ENCODE measurements around the gene VPS54.

Gene VPS54

GRCh38 chr2:63914311-63914710 lies 104.9 kb downstream of the VPS54 start:
- Histone ChIP-seq H3K9me3 (ENCODE audit: control insufficient read depth, low read length) (no peaks in the 10 kb centered on the region), H3K4me1 (ENCODE audit: control insufficient read depth, insufficient read depth, low read length) (no peaks in the 10 kb centered on the region), H3K27me3 (ENCODE audit: control insufficient read depth, insufficient read depth, low read length, poor library complexity, severe bottlenecking) (no peaks in the 10 kb centered on the region), H3K27ac (ENCODE audit: insufficient read depth, low read depth, low read length, poor library complexity, severe bottlenecking) (no peak overlapping the region), H3K4me3 (ENCODE audit: insufficient read depth, low read depth, low read length) (no peak overlapping the region), H3K36me3 (ENCODE audit: control insufficient read depth, insufficient read depth, low read length) (peaks cover 11% of the 10 kb centered on the region)
- 83 to 94% methylated on average over 1 of the region's 1 CpG for WGBS, 2 experiments

- Histone ChIP-seq H3K4me3 (ENCODE audit: insufficient read depth, low read depth, low read length) (no peak overlapping the region), H3K27me3 (ENCODE audit: control insufficient read depth, insufficient read depth, low read length, poor library complexity, severe bottlenecking) (no peaks in the 10 kb centered on the region), H3K27ac (ENCODE audit: insufficient read depth, low read depth, low read length, poor library complexity, severe bottlenecking) (no peak overlapping the region), H3K9me3 (ENCODE audit: control insufficient read depth, low read length) (no peaks in the 10 kb centered on the region), H3K4me1 (ENCODE audit: control insufficient read depth, insufficient read depth, low read length) (no peaks in the 10 kb centered on the region), H3K36me3 (ENCODE audit: control insufficient read depth, insufficient read depth, low read length) (no peaks in the 10 kb centered on the region)
- WGBS, 2 experiments, result 100% methylated on average over 2 of the region's 2 CpGs; no CpG with 5 or more reads in 1 of the 2 experiments
Observed at GRCh38 chr2:63903003-63903402, 116.2 kb downstream of the VPS54 start.

GRCh38 chr2:63902149-63902548 lies 117.1 kb downstream of the VPS54 start:
- Histone ChIP-seq H3K9me3 (ENCODE audit: control insufficient read depth, low read length) (no peaks in the 10 kb centered on the region), H3K36me3 (ENCODE audit: control insufficient read depth, insufficient read depth, low read length) (no peaks in the 10 kb centered on the region), H3K4me1 (ENCODE audit: control insufficient read depth, insufficient read depth, low read length) (no peaks in the 10 kb centered on the region), H3K27me3 (ENCODE audit: control insufficient read depth, insufficient read depth, low read length, poor library complexity, severe bottlenecking) (no peaks in the 10 kb centered on the region), H3K4me3 (ENCODE audit: insufficient read depth, low read depth, low read length) (no peak overlapping the region), H3K27ac (ENCODE audit: insufficient read depth, low read depth, low read length, poor library complexity, severe bottlenecking) (no peak overlapping the region)

GRCh38 chr2:63899639-63900038 lies 119.6 kb downstream of the VPS54 start:
- Histone ChIP-seq H3K4me1 (ENCODE audit: control insufficient read depth, insufficient read depth, low read length) (no peaks in the 10 kb centered on the region), H3K27me3 (ENCODE audit: control insufficient read depth, insufficient read depth, low read length, poor library complexity, severe bottlenecking) (no peaks in the 10 kb centered on the region), H3K27ac (ENCODE audit: insufficient read depth, low read depth, low read length, poor library complexity, severe bottlenecking) (no peak overlapping the region), H3K36me3 (ENCODE audit: control insufficient read depth, insufficient read depth, low read length) (no peaks in the 10 kb centered on the region), H3K4me3 (ENCODE audit: insufficient read depth, low read depth, low read length) (no peak overlapping the region), H3K9me3 (ENCODE audit: control insufficient read depth, low read length) (no peaks in the 10 kb centered on the region)
- WGBS, 2 experiments, result 92 to 94% methylated on average over 1 of the region's 1 CpG

GRCh38 chr2:63898839-63899238 lies 120.4 kb downstream of the VPS54 start:
- Histone ChIP-seq H3K27ac (ENCODE audit: insufficient read depth, low read depth, low read length, poor library complexity, severe bottlenecking) (no peak overlapping the region), H3K36me3 (ENCODE audit: control insufficient read depth, insufficient read depth, low read length) (peaks cover 4% of the 10 kb centered on the region), H3K9me3 (ENCODE audit: control insufficient read depth, low read length) (no peaks in the 10 kb centered on the region), H3K27me3 (ENCODE audit: control insufficient read depth, insufficient read depth, low read length, poor library complexity, severe bottlenecking) (no peaks in the 10 kb centered on the region), H3K4me3 (ENCODE audit: insufficient read depth, low read depth, low read length) (no peak overlapping the region), H3K4me1 (ENCODE audit: control insufficient read depth, insufficient read depth, low read length) (no peaks in the 10 kb centered on the region)
- WGBS, 2 experiments, result 93 to 97% methylated on average over 5 of the region's 5 CpGs

GRCh38 chr2:63894167-63894566 lies 125.1 kb downstream of the VPS54 start:
- WGBS, 2 experiments, result 82 to 100% methylated on average over 1 of the region's 1 CpG
- H3K36me3 ChIP-seq (ENCODE audit: control insufficient read depth, insufficient read depth, low read length), result peaks cover 10% of the 10 kb centered on the region

GRCh38 chr2:63893163-63893562 lies 126.1 kb downstream of the VPS54 start:
- Histone ChIP-seq H3K4me1 (ENCODE audit: control insufficient read depth, insufficient read depth, low read length) (no peaks in the 10 kb centered on the region), H3K27ac (ENCODE audit: insufficient read depth, low read depth, low read length, poor library complexity, severe bottlenecking) (no peak overlapping the region), H3K27me3 (ENCODE audit: control insufficient read depth, insufficient read depth, low read length, poor library complexity, severe bottlenecking) (no peaks in the 10 kb centered on the region), H3K36me3 (ENCODE audit: control insufficient read depth, insufficient read depth, low read length) (peaks cover 10% of the 10 kb centered on the region), H3K4me3 (ENCODE audit: insufficient read depth, low read depth, low read length) (no peak overlapping the region), H3K9me3 (ENCODE audit: control insufficient read depth, low read length) (no peaks in the 10 kb centered on the region)
- 92 to 93% methylated on average over 2 of the region's 2 CpGs for WGBS, 2 experiments

More at GRCh38 chr2:63894167-63894566, 125.1 kb downstream of the VPS54 start:
- no peaks in the 10 kb centered on the region for H3K9me3 ChIP-seq (ENCODE audit: control insufficient read depth, low read length)
- no peak overlapping the region for H3K4me3 ChIP-seq (ENCODE audit: insufficient read depth, low read depth, low read length)
- no peaks in the 10 kb centered on the region for H3K27me3 ChIP-seq (ENCODE audit: control insufficient read depth, insufficient read depth, low read length, poor library complexity, severe bottlenecking)
- H3K4me1 ChIP-seq (ENCODE audit: control insufficient read depth, insufficient read depth, low read length), result no peaks in the 10 kb centered on the region
- no peak overlapping the region for H3K27ac ChIP-seq (ENCODE audit: insufficient read depth, low read depth, low read length, poor library complexity, severe bottlenecking)

GRCh38 chr2:63891488-63892030 lies 127.7 kb downstream of the VPS54 start:
- Histone ChIP-seq H3K4me3 (ENCODE audit: insufficient read depth, low read depth, low read length) (no peak overlapping the region), H3K27ac (ENCODE audit: insufficient read depth, low read depth, low read length, poor library complexity, severe bottlenecking) (no peak overlapping the region), H3K9me3 (ENCODE audit: control insufficient read depth, low read length) (no peaks in the 10 kb centered on the region), H3K4me1 (ENCODE audit: control insufficient read depth, insufficient read depth, low read length) (no peaks in the 10 kb centered on the region), H3K27me3 (ENCODE audit: control insufficient read depth, insufficient read depth, low read length, poor library complexity, severe bottlenecking) (no peaks in the 10 kb centered on the region), H3K36me3 (ENCODE audit: control insufficient read depth, insufficient read depth, low read length) (peaks cover 14% of the 10 kb centered on the region)
- no CpG with 5 or more reads among the region's 1 CpG for WGBS, 2 experiments

- 91% methylated on average over 2 of the region's 2 CpGs for WGBS, 2 experiments
- peaks cover 17% of the 10 kb centered on the region for H3K36me3 ChIP-seq (ENCODE audit: control insufficient read depth, insufficient read depth, low read length)
- H3K4me1 ChIP-seq (ENCODE audit: control insufficient read depth, insufficient read depth, low read length), result no peaks in the 10 kb centered on the region
- H3K9me3 ChIP-seq (ENCODE audit: control insufficient read depth, low read length), result no peaks in the 10 kb centered on the region
- no peak overlapping the region for H3K27ac ChIP-seq (ENCODE audit: insufficient read depth, low read depth, low read length, poor library complexity, severe bottlenecking)
- H3K27me3 ChIP-seq (ENCODE audit: control insufficient read depth, insufficient read depth, low read length, poor library complexity, severe bottlenecking), result no peaks in the 10 kb centered on the region
- no peak overlapping the region for H3K4me3 ChIP-seq (ENCODE audit: insufficient read depth, low read depth, low read length)
Observed at GRCh38 chr2:63890678-63891077, 128.6 kb downstream of the VPS54 start.

- peaks cover 13% of the 10 kb centered on the region for H3K36me3 ChIP-seq (ENCODE audit: control insufficient read depth, insufficient read depth, low read length)
- H3K27me3 ChIP-seq (ENCODE audit: control insufficient read depth, insufficient read depth, low read length, poor library complexity, severe bottlenecking), result no peaks in the 10 kb centered on the region
- H3K9me3 ChIP-seq (ENCODE audit: control insufficient read depth, low read length), result no peaks in the 10 kb centered on the region
- no peak overlapping the region for H3K4me3 ChIP-seq (ENCODE audit: insufficient read depth, low read depth, low read length)
- H3K27ac ChIP-seq (ENCODE audit: insufficient read depth, low read depth, low read length, poor library complexity, severe bottlenecking), result no peak overlapping the region
- WGBS, 2 experiments, result 95 to 96% methylated on average over 6 of the region's 6 CpGs
- H3K4me1 ChIP-seq (ENCODE audit: control insufficient read depth, insufficient read depth, low read length), result no peaks in the 10 kb centered on the region
Observed at GRCh38 chr2:63888490-63889402, 130.5 kb downstream of the VPS54 start.
